HG03135 (cell line): ENCODE data around the gene VSX2.

ENCODE experiments used
- ATAC-seq: cut with Tn5 transposase; IDR thresholded peaks from one replicate; pipeline ENCODE4 v1.9.1; 2021; ENCODE audit warnings: mild to moderate bottlenecking, moderate library complexity; ENCODE audit not compliant: unreplicated experiment

The VSX2 gene

DNA sequence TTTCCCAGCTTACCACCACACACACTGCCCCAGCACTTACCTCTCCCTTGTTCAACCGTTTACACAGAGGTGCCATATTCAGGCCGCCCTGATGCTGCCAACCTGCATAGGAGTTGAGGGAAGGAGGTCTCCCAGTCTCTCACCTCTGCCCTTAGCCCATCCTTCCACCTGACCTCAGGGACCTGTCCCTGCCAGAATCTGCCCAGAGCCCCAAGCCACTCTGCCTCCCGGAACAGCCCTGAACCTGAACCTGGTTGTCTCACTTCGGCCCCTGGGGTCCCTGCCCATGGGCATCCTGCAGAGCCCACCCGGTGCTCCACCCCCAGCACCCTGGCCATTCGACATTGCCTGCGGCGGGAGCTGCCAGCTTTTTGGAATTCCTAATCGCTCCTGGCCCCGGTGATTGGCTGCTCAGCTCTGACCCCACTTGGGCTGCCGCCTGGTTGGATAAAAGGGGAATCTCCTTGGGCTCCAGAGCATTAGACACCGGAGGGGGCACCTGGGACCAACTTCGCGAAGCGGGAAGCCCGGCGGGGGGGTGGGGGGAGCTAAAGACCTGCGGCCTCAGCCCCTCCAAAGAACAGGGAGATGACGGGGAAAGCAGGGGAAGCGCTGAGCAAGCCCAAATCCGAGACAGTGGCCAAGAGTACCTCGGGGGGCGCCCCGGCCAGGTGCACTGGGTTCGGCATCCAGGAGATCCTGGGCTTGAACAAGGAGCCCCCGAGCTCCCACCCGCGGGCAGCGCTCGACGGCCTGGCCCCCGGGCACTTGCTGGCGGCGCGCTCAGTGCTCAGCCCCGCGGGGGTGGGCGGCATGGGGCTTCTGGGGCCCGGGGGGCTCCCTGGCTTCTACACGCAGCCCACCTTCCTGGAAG is at the start of gene VSX2:
Gene VSX2 (plus strand): TSS at position 476 of the 874 bp plus-strand sequence. CDS start 113 bp downstream, at position 589.
- no peak for ATAC-seq

DNA sequence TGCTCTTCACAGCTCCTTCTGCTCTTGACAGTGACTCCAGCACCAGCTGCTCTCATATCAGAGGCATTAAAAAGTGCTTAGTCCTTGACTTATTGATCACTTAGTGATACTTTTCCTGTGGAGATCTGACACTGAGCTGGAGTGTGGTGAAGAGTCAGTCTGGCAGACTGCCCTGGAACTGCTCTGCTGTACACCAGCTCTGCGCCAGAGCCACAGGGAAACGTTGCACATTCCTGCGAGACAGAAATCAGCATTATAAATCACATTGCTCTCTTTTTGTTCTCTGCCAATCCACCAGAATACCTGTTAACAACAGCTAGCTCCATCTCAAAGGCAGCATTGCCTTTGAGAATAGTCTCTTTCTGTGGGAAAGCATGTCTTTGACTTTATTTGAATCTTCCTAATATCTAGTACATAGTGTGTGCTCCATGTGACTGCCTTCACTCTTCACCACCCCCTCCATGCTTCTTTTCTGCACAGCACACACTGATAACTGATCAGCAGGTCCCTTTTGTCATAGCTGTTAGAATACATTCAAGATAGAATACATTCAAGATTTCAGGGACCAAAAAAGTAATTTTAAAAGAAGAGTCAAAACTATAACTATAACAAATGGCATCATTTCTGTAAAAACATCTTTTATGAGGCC is 48.2 kb upstream of the VSX2 start:
- no peak for ATAC-seq

DNA sequence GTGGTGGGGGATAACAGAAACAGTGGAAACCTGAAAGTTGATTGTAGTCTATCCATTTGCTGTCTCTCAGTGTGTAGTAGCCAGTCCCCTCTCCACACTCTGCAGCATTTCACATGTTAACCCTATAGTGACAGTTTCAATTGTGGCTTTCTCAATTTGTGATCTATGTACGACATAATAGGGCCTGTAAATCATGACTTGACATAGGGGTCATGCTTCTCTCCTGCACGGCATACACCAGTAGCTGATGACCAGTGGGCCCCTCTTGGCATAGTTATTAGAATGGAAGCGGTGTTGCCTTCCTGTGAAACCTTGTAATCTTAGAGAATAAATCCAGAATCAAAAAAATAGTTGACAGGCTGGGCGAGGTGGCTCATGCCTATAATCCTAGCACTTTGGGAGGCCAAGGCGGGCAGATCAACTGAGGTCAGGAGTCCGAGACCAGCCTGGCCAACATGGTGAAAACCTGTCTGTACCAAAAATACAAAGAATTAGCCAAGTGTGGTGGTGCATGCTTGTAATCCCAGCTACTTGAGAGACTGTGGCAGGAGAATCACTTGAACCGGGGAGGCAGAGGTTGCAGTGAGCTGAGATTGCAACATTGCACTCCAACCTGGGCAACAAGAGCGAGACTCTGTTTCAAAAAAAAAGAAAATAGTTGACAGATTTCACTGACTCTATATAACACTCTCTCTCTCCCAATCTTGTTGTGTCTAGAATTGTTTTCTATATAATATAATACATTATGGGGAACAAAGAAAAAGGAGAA is 44.6 kb upstream of the VSX2 start:
- no peak for ATAC-seq

DNA sequence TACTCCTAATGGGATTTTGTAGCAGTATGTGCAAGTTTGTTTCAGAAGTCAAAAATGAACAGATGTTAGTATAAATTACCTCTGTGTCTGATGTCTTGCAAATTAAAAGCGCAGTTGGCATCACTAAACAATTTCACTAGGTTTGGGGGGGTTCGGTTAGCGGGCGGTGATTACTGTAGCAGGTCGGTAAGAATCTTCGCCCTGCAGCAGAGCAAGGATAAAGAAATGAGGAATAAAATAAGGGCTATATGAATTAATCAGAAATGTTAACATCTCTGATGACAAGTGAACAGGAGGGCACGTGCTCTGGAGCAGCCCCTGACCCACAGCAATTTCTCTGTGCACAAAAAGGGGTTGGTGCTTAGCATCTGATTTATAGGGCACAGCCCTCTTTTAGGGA is 43.6 kb upstream of the VSX2 start:
- ATAC-seq: no peak

DNA sequence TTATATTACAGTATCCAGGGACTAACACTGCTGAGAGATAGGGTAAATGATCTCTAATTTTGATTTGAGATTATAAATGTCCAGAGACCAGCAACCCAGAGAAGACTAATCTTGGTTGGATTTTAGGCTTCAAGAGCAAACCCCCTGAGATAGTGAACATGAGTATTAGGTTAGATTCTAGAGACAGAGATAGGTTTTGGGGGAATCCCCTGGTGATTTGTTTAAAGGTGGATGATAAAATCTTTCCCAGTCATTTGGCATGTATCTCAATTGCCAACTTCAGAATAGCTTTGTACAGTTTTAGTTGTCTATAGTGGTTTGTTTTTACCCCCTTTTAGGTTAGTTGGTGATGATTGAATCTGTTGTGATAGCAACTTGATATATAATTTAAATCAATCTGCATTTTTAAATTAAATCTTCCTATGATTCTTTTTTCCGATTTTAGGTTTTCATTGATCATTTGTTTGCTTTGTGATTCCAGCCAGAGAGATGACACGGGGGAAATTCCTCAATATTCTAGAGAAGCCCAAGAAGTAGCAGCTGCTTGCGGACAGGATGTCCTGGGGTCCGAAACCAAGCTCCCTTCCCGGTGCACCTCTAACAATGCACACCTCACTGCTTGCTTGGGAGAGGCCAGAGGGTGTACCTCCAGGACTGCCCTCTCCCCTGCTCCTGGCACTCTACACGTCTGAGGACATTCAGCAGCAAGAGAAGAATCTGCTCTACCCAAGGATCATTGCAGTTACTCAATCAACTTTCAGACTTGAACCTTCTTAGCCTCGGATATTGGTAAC is 40.6 kb upstream of the VSX2 start:
- no peak for ATAC-seq

DNA sequence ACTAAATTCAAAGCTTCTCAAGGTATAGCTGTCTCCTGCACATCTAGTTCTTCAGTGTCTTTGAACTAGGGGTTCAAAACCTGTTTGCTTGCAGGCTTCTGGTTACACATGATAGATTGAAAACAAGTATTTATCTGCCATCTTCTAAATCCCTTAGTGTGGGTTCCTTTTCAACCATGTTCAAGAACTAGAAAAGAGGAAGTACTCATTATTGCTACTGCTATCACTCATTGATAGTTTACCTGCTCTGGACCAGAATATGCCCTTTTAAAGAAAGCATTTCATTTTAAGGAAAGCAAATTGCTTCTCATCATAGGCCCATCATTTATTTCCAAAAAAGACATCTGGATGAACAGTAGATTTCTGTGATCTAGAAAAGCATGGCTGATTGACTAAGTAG is 37.1 kb upstream of the VSX2 start:
- ATAC-seq: no peak

DNA sequence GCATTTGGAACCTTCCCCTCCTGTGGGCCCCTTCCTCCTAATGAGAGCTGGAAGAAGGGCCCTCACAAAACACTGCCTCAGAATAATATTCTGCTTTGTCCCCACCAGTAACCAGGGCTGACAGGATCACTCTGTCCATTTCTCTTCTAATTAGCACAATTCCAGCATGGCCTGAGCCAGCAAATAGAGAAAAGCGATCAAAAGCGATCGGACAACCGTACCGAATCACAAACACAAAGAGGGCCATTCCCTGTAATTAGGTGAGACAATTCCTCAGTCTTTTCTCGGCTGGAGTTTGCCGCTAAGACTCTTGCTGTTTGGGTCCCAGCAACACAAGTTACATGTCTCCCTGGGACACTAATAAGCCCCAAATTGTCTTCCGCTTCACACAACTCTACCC is 35.6 kb upstream of the VSX2 start:
- ATAC-seq: no peak

DNA sequence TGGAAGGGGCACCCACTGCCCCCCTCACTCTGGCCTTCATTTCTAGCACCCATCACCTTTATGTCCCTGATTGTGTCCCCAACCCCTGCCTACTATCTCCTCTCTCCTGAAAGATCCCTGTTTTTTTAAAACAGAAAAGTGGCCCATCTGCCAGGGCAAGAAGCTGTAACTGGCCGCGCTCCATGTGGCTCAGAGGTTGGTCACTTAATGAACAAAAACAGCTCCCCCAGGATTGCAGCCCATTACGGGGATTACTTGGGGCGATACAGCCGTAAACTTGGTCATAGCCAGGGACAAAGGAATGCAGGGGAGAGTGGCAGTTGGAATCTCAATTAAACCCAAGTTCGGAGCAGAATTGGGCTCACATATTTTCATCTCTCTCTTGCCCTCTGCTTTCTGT is 34.8 kb upstream of the VSX2 start:
- no peak for ATAC-seq

DNA sequence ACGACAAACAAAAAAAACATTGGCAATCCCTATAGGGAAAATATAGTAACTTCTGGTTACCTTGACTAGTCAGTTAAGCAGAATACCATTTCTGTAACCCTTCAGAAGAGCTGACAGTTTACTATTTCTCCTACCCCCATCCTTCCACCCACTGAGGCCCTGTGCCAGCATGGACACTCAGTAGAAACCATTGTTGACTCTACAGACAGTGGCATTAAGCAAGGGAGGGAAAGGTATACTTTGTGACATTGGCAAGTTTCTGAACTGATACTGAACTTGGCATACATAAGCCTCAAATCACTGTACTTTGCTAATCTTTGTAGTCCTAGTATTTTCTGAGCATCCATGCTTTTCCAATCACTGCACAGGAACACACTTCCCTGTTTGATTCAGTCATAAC is 33.4 kb upstream of the VSX2 start:
- ATAC-seq: no peak

DNA sequence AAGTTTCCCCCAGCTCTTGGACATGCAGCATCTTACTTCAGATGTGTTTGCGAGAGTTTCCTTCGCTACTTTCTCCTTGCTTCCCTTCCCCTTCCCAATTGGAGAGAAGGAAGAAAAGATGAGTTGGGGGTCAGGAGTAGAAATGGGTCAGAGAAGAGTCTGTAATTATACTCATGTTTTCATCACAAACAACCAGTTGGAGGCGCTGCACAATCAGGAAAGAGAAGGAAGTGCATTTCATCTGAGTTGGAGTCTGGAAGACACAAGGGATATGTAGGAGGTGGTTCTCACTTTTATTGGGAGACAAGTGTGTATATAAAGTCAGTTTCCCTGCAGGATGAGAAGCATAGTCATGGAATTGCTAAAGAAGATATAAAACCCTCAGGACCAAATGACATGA is 31.3 kb upstream of the VSX2 start:
- ATAC-seq: no peak

DNA sequence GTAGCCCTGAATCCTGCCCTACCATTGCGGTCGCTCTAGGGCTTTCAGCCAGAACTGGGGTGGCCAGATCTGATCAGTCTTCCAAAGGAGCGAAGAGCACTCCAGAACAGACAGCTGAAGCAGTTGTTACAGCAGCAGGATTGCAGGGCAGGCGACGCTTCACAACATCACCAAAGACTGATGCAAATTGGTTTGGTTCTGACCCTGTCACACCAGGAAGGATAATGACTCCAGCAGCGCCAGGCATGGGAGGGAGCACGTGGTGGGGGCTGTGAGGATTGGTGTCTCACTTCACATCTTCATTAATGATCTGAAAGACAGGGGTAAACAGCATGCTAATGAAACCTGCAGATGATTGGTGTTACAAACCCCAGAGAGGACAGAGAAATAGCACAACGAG is 30.6 kb upstream of the VSX2 start:
- ATAC-seq: no peak

DNA sequence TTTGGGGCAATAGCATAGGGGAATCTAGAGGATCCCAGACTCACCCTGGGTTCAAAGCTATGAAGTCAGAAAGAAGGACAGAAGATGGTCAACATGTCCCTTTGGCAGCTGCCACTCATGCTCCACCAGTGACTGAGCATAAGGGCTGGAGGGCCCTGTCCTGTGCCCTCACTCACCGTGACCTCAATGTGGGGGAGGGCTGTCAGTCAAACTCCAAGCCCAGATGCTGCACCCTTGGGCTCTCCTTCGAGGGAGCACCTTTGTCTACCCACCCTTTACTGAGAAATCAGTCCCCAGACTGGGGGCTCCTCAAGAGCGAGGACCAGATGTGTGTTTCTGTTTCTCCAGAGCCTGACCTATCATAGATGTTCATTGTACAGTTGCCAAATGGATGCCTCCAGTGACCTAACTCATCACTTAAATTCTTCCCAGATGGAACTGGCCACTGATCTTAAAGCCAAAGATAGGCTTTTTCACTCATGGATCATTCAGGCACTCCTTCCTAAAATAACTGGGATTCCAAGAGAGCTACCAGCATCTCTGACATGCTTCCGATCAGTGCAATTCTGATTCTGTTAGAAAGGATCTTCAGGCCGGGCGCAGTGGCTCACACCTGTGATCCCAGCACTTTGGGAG is 27.2 kb upstream of the VSX2 start:
- ATAC-seq: no peak

DNA sequence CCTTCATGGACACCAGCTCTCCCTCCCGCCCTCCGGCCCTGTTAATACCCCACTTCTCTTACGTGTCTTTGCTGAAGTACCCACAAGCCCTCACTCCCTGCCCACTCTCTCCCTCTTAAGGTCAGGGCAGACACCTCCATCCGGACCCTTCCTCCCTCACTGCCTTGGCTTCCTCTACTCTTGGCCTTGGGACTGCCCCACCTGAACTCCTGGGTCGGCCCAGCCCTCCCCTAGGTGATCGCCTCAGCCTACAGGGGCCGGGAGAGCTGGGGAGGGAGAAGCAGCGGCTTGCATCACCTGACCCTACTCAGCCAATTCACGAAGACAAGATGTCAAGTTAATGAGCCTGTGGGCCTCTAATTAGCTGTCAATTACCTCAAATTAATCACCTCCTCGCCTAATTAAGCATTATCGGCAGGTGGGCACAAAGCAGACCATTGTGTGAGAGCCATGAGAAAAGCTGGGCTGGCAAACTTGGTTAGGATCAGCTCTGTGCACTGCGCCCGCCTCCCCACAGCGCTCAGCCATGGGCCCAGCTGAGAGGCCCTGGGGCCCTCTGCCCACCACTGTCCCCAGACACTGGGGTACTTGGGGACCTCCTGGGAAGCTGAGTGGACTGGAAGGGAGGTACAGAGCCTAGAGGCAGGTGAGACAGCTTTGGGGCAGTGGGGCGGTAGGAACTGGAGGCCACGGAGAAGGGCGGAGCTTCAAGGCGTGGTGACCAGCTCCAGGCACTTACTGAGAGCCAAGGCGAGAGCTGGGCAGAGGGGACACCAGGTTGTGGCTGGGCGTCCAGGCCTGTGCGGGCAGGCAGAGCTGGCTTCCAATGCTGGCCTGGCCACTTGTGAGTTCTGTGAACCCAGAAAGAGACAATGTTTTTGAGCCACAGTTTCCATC is 25.1 kb upstream of the VSX2 start:
- ATAC-seq: no peak

DNA sequence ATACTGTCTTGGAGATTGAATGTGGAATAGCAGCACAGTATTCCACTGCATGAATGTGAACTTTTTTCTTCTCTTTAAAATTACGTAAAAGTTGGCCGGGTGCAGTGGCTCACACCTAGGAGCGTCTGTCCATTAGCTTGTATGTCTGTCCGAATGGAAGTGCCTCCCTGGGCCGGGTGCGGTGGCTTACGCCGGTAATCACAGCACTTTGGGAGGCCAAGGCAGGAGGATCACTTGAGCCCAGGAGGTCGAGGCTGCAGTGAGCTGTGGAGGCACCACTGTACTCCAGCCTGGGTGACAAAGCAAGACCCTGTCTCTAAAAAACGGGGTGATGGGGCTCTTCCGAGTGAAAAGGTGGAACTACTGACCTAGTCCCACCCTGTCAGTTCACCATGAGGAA is 22.6 kb upstream of the VSX2 start:
- ATAC-seq: no peak

DNA sequence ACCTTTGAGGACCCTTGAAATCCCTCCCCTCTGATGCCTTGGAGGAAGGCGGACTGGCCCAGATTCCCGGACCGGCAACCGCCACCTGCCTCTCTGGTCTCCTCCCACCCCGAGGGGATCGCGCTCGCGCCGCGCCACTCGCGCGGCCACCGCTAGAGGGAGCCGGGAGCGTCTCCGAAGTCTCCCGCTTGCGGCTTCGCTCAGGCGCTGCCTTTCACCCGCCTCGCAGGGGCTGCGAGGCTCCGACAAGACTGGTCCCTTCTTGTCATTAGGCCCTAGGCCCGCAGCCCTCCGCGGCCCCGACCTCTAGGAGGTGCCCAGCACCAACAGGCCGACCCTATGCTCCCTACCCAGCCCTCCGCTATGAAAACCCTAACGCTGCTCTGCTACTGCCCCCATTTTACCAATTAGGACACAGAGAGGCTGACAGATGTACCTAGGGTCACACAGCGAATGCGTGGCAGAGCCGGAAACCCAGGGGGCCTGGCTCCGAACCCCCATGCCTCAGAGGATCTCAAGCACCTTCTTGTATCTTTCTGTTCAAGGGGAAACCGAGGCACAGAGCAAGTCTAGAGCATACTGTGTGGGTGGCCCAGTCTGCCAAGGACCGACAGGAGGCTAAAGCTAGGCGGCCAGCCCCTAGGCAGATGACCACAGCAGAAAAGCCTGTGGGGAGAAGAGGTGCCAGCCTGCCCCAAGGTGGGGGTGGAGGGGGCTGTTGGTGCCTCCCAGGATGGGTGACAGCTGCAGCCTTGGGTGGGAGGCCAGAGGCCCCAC is 21.4 kb upstream of the VSX2 start:
- no peak for ATAC-seq

DNA sequence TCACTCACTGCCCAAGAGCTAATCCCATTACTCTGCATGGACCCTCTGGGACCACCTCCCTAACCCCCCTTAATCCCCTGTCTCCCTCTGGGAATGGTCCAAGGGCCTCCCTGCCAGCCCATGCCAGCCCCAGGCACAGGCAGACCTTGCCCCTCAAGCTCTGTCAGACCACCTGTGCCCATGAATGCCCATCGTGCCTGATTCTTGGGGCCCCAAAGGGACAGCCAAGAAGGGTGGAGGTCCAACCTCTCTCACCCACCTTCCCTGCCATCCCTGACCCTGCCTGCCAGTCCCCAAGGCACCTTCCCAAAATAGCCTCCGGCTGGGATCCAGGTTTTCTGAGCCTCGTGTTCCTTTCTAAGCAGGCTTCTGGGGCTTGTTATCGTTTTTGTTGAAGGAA is 20.8 kb upstream of the VSX2 start:
- no peak for ATAC-seq

DNA sequence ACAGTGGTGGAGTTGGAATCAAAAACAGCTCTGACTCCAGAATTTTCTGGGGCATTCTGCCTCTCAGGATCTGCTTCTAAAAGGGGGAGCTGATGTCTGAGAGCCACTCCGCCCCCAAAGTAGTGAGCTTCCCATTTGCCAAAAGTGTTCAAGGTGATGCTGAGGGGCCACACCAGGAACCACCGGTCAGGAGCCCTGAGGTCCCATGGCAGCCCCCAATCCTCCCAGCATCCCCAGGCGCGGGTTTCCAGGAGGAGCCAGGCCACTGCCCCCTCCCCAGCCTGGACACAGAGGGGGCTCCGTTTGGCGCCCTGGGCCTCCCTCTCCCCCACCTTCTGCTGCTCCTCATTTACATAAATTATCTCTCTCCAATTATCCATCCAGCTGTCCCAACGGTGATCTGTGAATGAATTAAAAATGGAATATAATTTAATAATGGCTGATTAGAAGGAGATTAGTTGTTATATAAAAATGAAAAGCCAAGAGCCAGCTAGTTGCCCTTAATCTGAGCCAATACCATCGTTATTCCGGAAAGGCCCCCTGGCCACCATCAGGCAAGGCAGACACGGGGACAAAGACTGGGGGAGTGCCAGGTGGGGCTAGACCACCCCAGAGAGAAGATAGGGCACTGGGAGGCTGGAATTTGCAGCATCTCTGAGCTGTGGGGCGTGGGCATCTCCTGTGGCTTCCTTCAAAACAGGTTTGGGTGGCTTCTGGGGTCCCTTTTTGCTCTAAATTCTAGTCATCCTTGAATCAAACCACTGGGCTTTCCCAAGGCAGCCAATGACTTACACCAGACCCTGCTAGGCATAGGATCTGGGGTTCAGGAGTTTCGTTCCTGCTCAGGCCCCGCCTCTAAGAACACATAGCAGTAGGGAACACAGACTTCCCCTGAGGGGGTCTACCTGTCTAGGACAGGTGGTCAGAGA is 19.7 kb upstream of the VSX2 start:
- ATAC-seq: no peak

DNA sequence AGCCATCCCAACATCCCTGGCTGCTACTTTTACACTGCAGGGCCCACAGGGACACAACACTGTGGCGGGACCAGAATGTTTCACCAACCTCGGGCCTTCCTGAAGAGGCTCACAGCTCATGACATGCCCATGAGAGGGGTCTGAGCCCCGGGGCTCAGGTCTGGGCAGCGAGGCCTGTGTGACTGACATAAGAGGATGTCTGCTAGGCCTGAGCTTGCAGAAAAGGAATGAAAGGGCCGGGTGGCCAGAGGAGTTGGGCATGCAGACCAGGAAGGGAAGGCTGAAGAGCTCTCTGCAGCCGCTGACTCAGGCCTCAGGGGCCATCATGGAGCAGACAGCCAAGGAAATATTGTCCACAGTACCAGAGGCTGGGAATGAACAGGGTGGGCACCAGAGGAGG is 18.3 kb upstream of the VSX2 start:
- no peak for ATAC-seq
